HEK293 (cell line): ENCODE measurements around the gene CROCC.
"Not testable (repeated sequence)": the region's sequence is repeated elsewhere in the genome, so short reads cannot be mapped to it uniquely, and the experiment has no call there.

ENCODE experiments used
- CTCF ChIP-seq: fragments of 450-650 bp; formaldehyde crosslinking; IDR thresholded peaks from 2 replicates; pipeline ENCODE4 v1.5.1; 2016; ENCODE audit warnings: missing biosample characterization, missing genetic modification characterization
- MEIS1 ChIP-seq: sonication (generic); formaldehyde crosslinking; IDR thresholded peaks from 2 replicates; pipeline ENCODE4 v1.8.1; 2022; ENCODE audit warnings: missing genetic modification reagents, mild to moderate bottlenecking, borderline replicate concordance
- ZNF366 ChIP-seq: fragments of 450-650 bp; formaldehyde crosslinking; conservative IDR thresholded peaks from 2 replicates; pipeline ENCODE4 v1.5.1; 2016; ENCODE audit warnings: missing biosample characterization, missing genetic modification characterization
- TF ChIP-seq, protein P1 (sequence below): fragments of 450-650 bp; formaldehyde crosslinking; IDR thresholded peaks from 2 replicates; pipeline ENCODE4 v1.5.1; 2016; ENCODE audit warnings: missing biosample characterization, missing genetic modification characterization, low read depth
- TF ChIP-seq, protein P2 (sequence below): fragments of 450-650 bp; formaldehyde crosslinking; IDR thresholded peaks from 2 replicates; pipeline ENCODE4 v1.5.1; 2016; ENCODE audit warnings: missing biosample characterization, missing genetic modification characterization
- TF ChIP-seq, protein P3 (sequence below): fragments of 450-650 bp; formaldehyde crosslinking; IDR thresholded peaks from 2 replicates; pipeline ENCODE4 v1.5.1; 2017; ENCODE audit warnings: missing biosample characterization, missing genetic modification characterization

DNA sequence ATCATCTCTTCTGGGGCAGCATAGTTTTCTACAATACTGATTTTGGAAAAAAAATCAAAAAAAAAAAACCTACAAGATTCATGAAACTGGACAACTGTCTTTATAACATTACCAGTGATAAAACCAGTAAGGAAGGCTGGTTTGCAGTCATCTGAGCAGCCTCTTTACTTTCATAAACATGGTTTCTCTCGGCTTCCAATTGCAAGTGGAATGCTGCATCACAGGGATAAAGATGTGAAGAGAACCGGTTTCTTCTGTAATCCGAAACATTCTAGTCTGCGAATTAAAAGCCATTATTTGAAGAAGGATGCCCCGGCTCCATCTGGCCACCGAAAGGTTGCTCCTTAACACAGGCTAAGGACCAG is 26.5 kb upstream of the CROCC start:
- not testable (repeated sequence) for TF ChIP-seq CTCF (tag by site-specific recombination); ZNF366 (tag by site-specific recombination); MEIS1 (CRISPR knock-in tag)
- TF ChIP-seq, protein P1, sequence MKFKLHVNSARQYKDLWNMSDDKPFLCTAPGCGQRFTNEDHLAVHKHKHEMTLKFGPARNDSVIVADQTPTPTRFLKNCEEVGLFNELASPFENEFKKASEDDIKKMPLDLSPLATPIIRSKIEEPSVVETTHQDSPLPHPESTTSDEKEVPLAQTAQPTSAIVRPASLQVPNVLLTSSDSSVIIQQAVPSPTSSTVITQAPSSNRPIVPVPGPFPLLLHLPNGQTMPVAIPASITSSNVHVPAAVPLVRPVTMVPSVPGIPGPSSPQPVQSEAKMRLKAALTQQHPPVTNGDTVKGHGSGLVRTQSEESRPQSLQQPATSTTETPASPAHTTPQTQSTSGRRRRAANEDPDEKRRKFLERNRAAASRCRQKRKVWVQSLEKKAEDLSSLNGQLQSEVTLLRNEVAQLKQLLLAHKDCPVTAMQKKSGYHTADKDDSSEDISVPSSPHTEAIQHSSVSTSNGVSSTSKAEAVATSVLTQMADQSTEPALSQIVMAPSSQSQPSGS (tag by site-specific recombination) = not testable (repeated sequence)
- TF ChIP-seq, protein P2, sequence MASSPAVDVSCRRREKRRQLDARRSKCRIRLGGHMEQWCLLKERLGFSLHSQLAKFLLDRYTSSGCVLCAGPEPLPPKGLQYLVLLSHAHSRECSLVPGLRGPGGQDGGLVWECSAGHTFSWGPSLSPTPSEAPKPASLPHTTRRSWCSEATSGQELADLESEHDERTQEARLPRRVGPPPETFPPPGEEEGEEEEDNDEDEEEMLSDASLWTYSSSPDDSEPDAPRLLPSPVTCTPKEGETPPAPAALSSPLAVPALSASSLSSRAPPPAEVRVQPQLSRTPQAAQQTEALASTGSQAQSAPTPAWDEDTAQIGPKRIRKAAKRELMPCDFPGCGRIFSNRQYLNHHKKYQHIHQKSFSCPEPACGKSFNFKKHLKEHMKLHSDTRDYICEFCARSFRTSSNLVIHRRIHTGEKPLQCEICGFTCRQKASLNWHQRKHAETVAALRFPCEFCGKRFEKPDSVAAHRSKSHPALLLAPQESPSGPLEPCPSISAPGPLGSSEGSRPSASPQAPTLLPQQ = not testable (repeated sequence)
- TF ChIP-seq, protein P3, sequence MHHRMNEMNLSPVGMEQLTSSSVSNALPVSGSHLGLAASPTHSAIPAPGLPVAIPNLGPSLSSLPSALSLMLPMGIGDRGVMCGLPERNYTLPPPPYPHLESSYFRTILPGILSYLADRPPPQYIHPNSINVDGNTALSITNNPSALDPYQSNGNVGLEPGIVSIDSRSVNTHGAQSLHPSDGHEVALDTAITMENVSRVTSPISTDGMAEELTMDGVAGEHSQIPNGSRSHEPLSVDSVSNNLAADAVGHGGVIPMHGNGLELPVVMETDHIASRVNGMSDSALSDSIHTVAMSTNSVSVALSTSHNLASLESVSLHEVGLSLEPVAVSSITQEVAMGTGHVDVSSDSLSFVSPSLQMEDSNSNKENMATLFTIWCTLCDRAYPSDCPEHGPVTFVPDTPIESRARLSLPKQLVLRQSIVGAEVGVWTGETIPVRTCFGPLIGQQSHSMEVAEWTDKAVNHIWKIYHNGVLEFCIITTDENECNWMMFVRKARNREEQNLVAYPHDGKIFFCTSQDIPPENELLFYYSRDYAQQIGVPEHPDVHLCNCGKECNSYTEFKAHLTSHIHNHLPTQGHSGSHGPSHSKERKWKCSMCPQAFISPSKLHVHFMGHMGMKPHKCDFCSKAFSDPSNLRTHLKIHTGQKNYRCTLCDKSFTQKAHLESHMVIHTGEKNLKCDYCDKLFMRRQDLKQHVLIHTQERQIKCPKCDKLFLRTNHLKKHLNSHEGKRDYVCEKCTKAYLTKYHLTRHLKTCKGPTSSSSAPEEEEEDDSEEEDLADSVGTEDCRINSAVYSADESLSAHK (tag by site-specific recombination) = not testable (repeated sequence)
